HEK293 (cell line): ENCODE data around the gene MRPL48.

Source experiments
- HOXA7 ChIP-seq: sonication (generic); formaldehyde crosslinking; IDR thresholded peaks from 2 replicates; pipeline ENCODE4 v1.8.1; 2022; ENCODE audit warnings: missing genetic modification reagents, borderline replicate concordance
- WT1 ChIP-seq: fragments of 450-650 bp; formaldehyde crosslinking; IDR thresholded peaks from 2 replicates; pipeline ENCODE4 v1.5.1; 2016; ENCODE audit warnings: missing biosample characterization, missing genetic modification characterization
- ZIC2 ChIP-seq: fragments of 450-650 bp; formaldehyde crosslinking; IDR thresholded peaks from 2 replicates; pipeline ENCODE4 v1.5.1; 2016; ENCODE audit warnings: missing biosample characterization, missing genetic modification characterization
- ZNF239 ChIP-seq: fragments of 450-650 bp; formaldehyde crosslinking; IDR thresholded peaks from 2 replicates; pipeline ENCODE4 v1.5.1; 2016; ENCODE audit warnings: missing biosample characterization, missing genetic modification characterization
- ZNF292 ChIP-seq: fragments of 450-650 bp; formaldehyde crosslinking; IDR thresholded peaks from 2 replicates; pipeline ENCODE4 v1.5.1; 2016; ENCODE audit warnings: low read depth, missing biosample characterization, missing genetic modification characterization, borderline replicate concordance
- TF ChIP-seq, protein P1 (sequence below): fragments of 450-650 bp; formaldehyde crosslinking; IDR thresholded peaks from 2 replicates; pipeline ENCODE4 v1.5.1; 2016; ENCODE audit warnings: missing biosample characterization, missing genetic modification characterization
- TF ChIP-seq, protein P2 (sequence below): fragments of 450-650 bp; formaldehyde crosslinking; IDR thresholded peaks from 2 replicates; pipeline ENCODE4 v1.5.1; 2016; ENCODE audit warnings: missing biosample characterization, missing genetic modification characterization

DNA sequence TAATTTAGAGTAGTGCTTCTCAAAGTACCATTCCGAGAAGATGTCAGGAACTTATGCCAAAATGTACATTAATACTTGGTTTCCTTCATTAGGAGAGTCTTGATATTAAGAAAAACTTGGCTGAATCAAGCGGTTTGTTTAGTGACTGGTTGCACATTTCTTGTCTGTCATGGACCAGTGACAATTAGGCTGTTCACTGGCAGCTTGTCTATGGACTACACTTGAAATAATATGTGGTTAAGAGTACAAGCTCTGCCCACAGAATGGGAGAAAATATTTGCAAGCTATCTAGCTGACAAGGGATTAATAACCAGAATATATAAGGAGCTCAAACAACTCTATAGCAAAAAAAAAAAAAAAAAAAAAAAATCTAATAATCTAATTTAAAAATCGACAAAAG lies 64.4 kb downstream of the MRPL48 start:
- TF ChIP-seq WT1 (no peak), HOXA7 (CRISPR knock-in tag) (no peak), ZNF292 (no peak), ZIC2 (tag by site-specific recombination) (no peak), ZNF239 (tag by site-specific recombination) (no peak)
- TF ChIP-seq, protein P1, sequence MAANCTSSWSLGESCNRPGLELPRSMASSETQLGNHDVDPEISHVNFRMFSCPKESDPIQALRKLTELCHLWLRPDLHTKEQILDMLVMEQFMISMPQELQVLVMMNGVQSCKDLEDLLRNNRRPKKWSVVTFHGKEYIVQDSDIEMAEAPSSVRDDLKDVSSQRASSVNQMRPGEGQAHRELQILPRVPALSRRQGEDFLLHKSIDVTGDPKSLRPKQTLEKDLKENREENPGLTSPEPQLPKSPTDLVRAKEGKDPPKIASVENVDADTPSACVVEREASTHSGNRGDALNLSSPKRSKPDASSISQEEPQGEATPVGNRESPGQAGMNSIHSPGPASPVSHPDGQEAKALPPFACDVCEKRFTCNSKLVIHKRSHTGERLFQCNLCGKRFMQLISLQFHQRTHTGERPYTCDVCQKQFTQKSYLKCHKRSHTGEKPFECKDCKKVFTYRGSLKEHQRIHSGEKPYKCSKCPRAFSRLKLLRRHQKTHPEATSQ (tag by site-specific recombination): no peak
- TF ChIP-seq, protein P2, sequence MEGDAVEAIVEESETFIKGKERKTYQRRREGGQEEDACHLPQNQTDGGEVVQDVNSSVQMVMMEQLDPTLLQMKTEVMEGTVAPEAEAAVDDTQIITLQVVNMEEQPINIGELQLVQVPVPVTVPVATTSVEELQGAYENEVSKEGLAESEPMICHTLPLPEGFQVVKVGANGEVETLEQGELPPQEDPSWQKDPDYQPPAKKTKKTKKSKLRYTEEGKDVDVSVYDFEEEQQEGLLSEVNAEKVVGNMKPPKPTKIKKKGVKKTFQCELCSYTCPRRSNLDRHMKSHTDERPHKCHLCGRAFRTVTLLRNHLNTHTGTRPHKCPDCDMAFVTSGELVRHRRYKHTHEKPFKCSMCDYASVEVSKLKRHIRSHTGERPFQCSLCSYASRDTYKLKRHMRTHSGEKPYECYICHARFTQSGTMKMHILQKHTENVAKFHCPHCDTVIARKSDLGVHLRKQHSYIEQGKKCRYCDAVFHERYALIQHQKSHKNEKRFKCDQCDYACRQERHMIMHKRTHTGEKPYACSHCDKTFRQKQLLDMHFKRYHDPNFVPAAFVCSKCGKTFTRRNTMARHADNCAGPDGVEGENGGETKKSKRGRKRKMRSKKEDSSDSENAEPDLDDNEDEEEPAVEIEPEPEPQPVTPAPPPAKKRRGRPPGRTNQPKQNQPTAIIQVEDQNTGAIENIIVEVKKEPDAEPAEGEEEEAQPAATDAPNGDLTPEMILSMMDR: no peak
